Osteocyte (in vitro differentiated cells): Measurements from ENCODE around the gene ZNF521. TPM values are rescaled to one million over a fixed set of nuclear protein-coding genes. Genes with fewer than 3 reads are reported as not detected.

ENCODE experiments used
- DNase-seq: peaks from one replicate; pipeline ENCODE4 v3.0.0; 2021; ENCODE audit warnings: mixed read lengths; ENCODE audit not compliant: unreplicated experiment; ENCODE audit errors: extremely low spot score
- H3K27ac Mint-ChIP-seq: one replicate; pipeline ENCODE4 v1.8.0; 2021; ENCODE audit warnings: mild to moderate bottlenecking, mixed read lengths; ENCODE audit not compliant: unreplicated experiment
- H3K27me3 Mint-ChIP-seq: one replicate; pipeline ENCODE4 v1.8.0; 2021; ENCODE audit warnings: mixed read lengths; ENCODE audit not compliant: unreplicated experiment
- H3K36me3 Mint-ChIP-seq: one replicate; pipeline ENCODE4 v1.8.0; 2021; ENCODE audit warnings: mixed read lengths; ENCODE audit not compliant: unreplicated experiment
- H3K4me1 Mint-ChIP-seq: one replicate; pipeline ENCODE4 v1.8.0; 2021; ENCODE audit warnings: mixed read lengths; ENCODE audit not compliant: unreplicated experiment
- H3K4me3 Mint-ChIP-seq: one replicate; pipeline ENCODE4 v1.8.0; 2021; ENCODE audit warnings: mild to moderate bottlenecking, moderate library complexity, mixed read lengths; ENCODE audit not compliant: unreplicated experiment
- H3K9me3 Mint-ChIP-seq: one replicate; pipeline ENCODE4 v1.8.0; 2021; ENCODE audit warnings: mixed read lengths; ENCODE audit not compliant: unreplicated experiment
- CTCF ChIP-seq: fragments of 200-600 bp; sonication (generic); IDR thresholded peaks from 2 replicates; pipeline ENCODE4 v1.5.0; 2021; ENCODE audit warnings: antibody characterized with exemption, mild to moderate bottlenecking, moderate library complexity
- total RNA-seq: library from RNA; stranded (reverse); gene quantifications from 2 replicates; pipeline ENCODE4 v1.2.1, GENCODE V29; 2021

Gene ZNF521
- total RNA-seq, 1 donor from 2014 or later = 57.1 TPM

- Mint-ChIP-seq H3K4me1 (peaks cover 54% of the 10 kb centered on the region), H3K4me3 (no peak overlapping the region), H3K9me3 (no peaks in the 10 kb centered on the region), H3K27me3 (no peaks in the 10 kb centered on the region), H3K36me3 (no peaks in the 10 kb centered on the region), H3K27ac (no peak overlapping the region)
- no peak for TF ChIP-seq CTCF
- no peak for DNase-seq
These were observed 103.2 kb downstream of the ZNF521 start for GRCh38 chr18:25248755-25249154.

GRCh38 chr18:25247725-25248124 is 104.2 kb downstream of the ZNF521 start:
- Mint-ChIP-seq H3K4me3 (no peak overlapping the region), H3K27ac (no peak overlapping the region), H3K36me3 (no peaks in the 10 kb centered on the region), H3K27me3 (no peaks in the 10 kb centered on the region), H3K9me3 (no peaks in the 10 kb centered on the region), H3K4me1 (peaks cover 46% of the 10 kb centered on the region)
- no peak for TF ChIP-seq CTCF
- no peak for DNase-seq

- Mint-ChIP-seq H3K9me3 (no peaks in the 10 kb centered on the region), H3K27me3 (no peaks in the 10 kb centered on the region), H3K4me1 (peaks cover 22% of the 10 kb centered on the region), H3K4me3 (no peak overlapping the region), H3K27ac (no peak overlapping the region), H3K36me3 (no peaks in the 10 kb centered on the region)
- no peak for DNase-seq
- TF ChIP-seq CTCF = no peak
These were observed 106.9 kb downstream of the ZNF521 start for GRCh38 chr18:25244924-25245698.

- Mint-ChIP-seq H3K4me1 (peaks cover 20% of the 10 kb centered on the region), H3K36me3 (no peaks in the 10 kb centered on the region), H3K27me3 (no peaks in the 10 kb centered on the region), H3K9me3 (no peaks in the 10 kb centered on the region), H3K4me3 (no peak overlapping the region), H3K27ac (no peak overlapping the region)
- TF ChIP-seq CTCF = no peak
- no peak for DNase-seq
These were observed 107.8 kb downstream of the ZNF521 start for GRCh38 chr18:25244170-25244569.

- no peaks in the 10 kb centered on the region for H3K36me3 Mint-ChIP-seq
- no peaks in the 10 kb centered on the region for H3K27me3 Mint-ChIP-seq
- no peak overlapping the region for H3K27ac Mint-ChIP-seq
- DNase-seq = no peak
- peaks cover 20% of the 10 kb centered on the region for H3K4me1 Mint-ChIP-seq
- no peak for TF ChIP-seq CTCF
- H3K9me3 Mint-ChIP-seq = no peaks in the 10 kb centered on the region
- H3K4me3 Mint-ChIP-seq = no peak overlapping the region
These were observed 108.2 kb downstream of the ZNF521 start for GRCh38 chr18:25243754-25244153.
